ACC112 (cell line): ENCODE results near the gene RILP.
"Not testable (repeated sequence)": the region's sequence is repeated elsewhere in the genome, so short reads cannot be mapped to it uniquely, and the experiment has no call there.

ENCODE experiments used
- H2AFZ ChIP-seq: fragments of 200-600 bp; sonication (generic); one replicate; pipeline ENCODE4 v1.6.0; 2017; ENCODE audit warnings: antibody characterized with exemption, low read length; ENCODE audit not compliant: unreplicated experiment
- H3K27ac ChIP-seq: fragments of 200-600 bp; sonication (generic); 2 replicates; pipeline ENCODE4 v1.5.1; 2014; ENCODE audit warnings: low read depth, mild to moderate bottlenecking, antibody characterized with exemption, low read length, moderate library complexity
- H3K27me3 ChIP-seq: fragments of 200-600 bp; sonication (generic); 2 replicates; pipeline ENCODE4 v1.6.1; 2014; ENCODE audit warnings: mild to moderate bottlenecking, antibody characterized with exemption, low read length, moderate library complexity, mixed read lengths; ENCODE audit not compliant: insufficient read depth
- H3K36me3 ChIP-seq: fragments of 200-600 bp; sonication (generic); 2 replicates; pipeline ENCODE4 v1.6.1; 2016; ENCODE audit warnings: mild to moderate bottlenecking, antibody characterized with exemption, low read length, moderate library complexity, mixed read lengths; ENCODE audit not compliant: insufficient read depth
- H3K4me1 ChIP-seq: fragments of 200-600 bp; sonication (generic); one replicate; pipeline ENCODE4 v1.6.1; 2016; ENCODE audit warnings: low read length, mixed read lengths; ENCODE audit not compliant: insufficient read depth, unreplicated experiment, control insufficient read depth
- H3K4me3 ChIP-seq: fragments of 200-600 bp; sonication (generic); 2 replicates; pipeline ENCODE4 v1.5.1; 2014; ENCODE audit warnings: mild to moderate bottlenecking, low read depth, low read length
- H3K79me2 ChIP-seq: fragments of 200-600 bp; sonication (generic); one replicate; pipeline ENCODE4 v1.6.0; 2016; ENCODE audit warnings: low read length; ENCODE audit not compliant: control insufficient read depth, unreplicated experiment, insufficient read depth

RILP gene

GRCh38 chr17:1649844-1650501 is at the start of gene RILP:
TSS of gene RILP (minus strand) at chr17:1649866. CDS start at chr17:1649804, 62 bp downstream.
- Histone ChIP-seq H2AFZ (peak within 1 kb of the TSS; percentile 83), H3K4me3 (peak within 1 kb of the TSS; percentile 90), H3K36me3 (peaks cover 31% of the 10 kb centered on the region)

GRCh38 chr17:1697681-1698080 is 48.0 kb upstream of the RILP start:
- Histone ChIP-seq H3K4me1 (no peaks in the 10 kb centered on the region), H2AFZ (no peak overlapping the region), H3K27ac (no peak overlapping the region), H3K27me3 (no peaks in the 10 kb centered on the region), H3K4me3 (no peak overlapping the region), H3K36me3 (no peaks in the 10 kb centered on the region), H3K79me2 (no peaks in the 10 kb centered on the region)

More at GRCh38 chr17:1649844-1650501, at the start of gene RILP:
- Histone ChIP-seq H3K27ac (peak within 1 kb of the TSS; percentile 68; the same call in 1 of the 2 replicates), H3K4me1 (peaks cover 14% of the 10 kb centered on the region), H3K79me2 (no peaks in the 10 kb centered on the region), H3K27me3 (no peaks in the 10 kb centered on the region)

GRCh38 chr17:1695365-1695764 is 45.7 kb upstream of the RILP start:
- no peak overlapping the region for H3K4me3 ChIP-seq
- no peak overlapping the region for H3K27ac ChIP-seq
- H2AFZ ChIP-seq, result no peak overlapping the region
- no peaks in the 10 kb centered on the region for H3K27me3 ChIP-seq
- no peaks in the 10 kb centered on the region for H3K36me3 ChIP-seq
- no peaks in the 10 kb centered on the region for H3K79me2 ChIP-seq
- H3K4me1 ChIP-seq, result no peaks in the 10 kb centered on the region

- no peak overlapping the region for H3K27ac ChIP-seq
- H3K79me2 ChIP-seq, result no peaks in the 10 kb centered on the region
- no peak overlapping the region for H2AFZ ChIP-seq
- no peaks in the 10 kb centered on the region for H3K27me3 ChIP-seq
- H3K4me3 ChIP-seq, result no peak overlapping the region
- no peaks in the 10 kb centered on the region for H3K4me1 ChIP-seq
- H3K36me3 ChIP-seq, result no peaks in the 10 kb centered on the region
These were observed 43.7 kb upstream of the RILP start for GRCh38 chr17:1693339-1693738.

GRCh38 chr17:1690544-1691221 is 41.0 kb upstream of the RILP start:
- Histone ChIP-seq H2AFZ (no peak overlapping the region), H3K27me3 (no peaks in the 10 kb centered on the region), H3K79me2 (no peaks in the 10 kb centered on the region), H3K4me1 (no peaks in the 10 kb centered on the region), H3K27ac (no peak overlapping the region), H3K36me3 (no peaks in the 10 kb centered on the region), H3K4me3 (no peak overlapping the region)

GRCh38 chr17:1688405-1688804 is 38.7 kb upstream of the RILP start:
- H3K79me2 ChIP-seq, result peaks cover 12% of the 10 kb centered on the region
- not testable (repeated sequence) for H3K27ac ChIP-seq, H3K4me3 ChIP-seq, H3K4me1 ChIP-seq, H2AFZ ChIP-seq, H3K27me3 ChIP-seq, H3K36me3 ChIP-seq

GRCh38 chr17:1686086-1686485 is 36.4 kb upstream of the RILP start:
- H3K4me1 ChIP-seq, result peaks cover 6% of the 10 kb centered on the region
- H3K36me3 ChIP-seq, result peaks cover 23% of the 10 kb centered on the region
- no peaks in the 10 kb centered on the region for H3K27me3 ChIP-seq
- H3K27ac ChIP-seq, result no peak overlapping the region
- H3K79me2 ChIP-seq, result peaks cover 34% of the 10 kb centered on the region
- no peak overlapping the region for H3K4me3 ChIP-seq
- H2AFZ ChIP-seq, result no peak overlapping the region

- Histone ChIP-seq H3K27me3 (no peaks in the 10 kb centered on the region), H3K27ac (peak within 1 kb of the TSS; percentile 71), H3K4me3 (peak within 1 kb of the TSS; percentile 90), H2AFZ (peak within 1 kb of the TSS; percentile 97), H3K36me3 (peaks cover 38% of the 10 kb centered on the region), H3K79me2 (peaks cover 45% of the 10 kb centered on the region), H3K4me1 (peaks cover 6% of the 10 kb centered on the region)
These were observed 34.9 kb upstream of the RILP start, which contains the start of gene PRPF8 for GRCh38 chr17:1684378-1685189. TSS of gene PRPF8 (minus strand) at chr17:1684867. CDS start at chr17:1684571, 296 bp downstream.

GRCh38 chr17:1683459-1683858 is 33.8 kb upstream of the RILP start:
- H3K79me2 ChIP-seq, result peaks cover 47% of the 10 kb centered on the region

GRCh38 chr17:1676401-1676800 is 26.7 kb upstream of the RILP start:
- H3K27ac ChIP-seq, result no peak overlapping the region
- H3K79me2 ChIP-seq, result peaks cover 20% of the 10 kb centered on the region

More at GRCh38 chr17:1683459-1683858, 33.8 kb upstream of the RILP start:
- no peak overlapping the region for H3K27ac ChIP-seq
- H3K36me3 ChIP-seq, result peaks cover 49% of the 10 kb centered on the region
- peak overlapping the region; percentile 90 for H3K4me3 ChIP-seq
- no peak overlapping the region for H2AFZ ChIP-seq
- no peaks in the 10 kb centered on the region for H3K27me3 ChIP-seq
- peaks cover 6% of the 10 kb centered on the region for H3K4me1 ChIP-seq

More at GRCh38 chr17:1676401-1676800, 26.7 kb upstream of the RILP start:
- Histone ChIP-seq H3K4me1 (no peaks in the 10 kb centered on the region), H3K4me3 (no peak overlapping the region), H3K36me3 (peaks cover 70% of the 10 kb centered on the region), H3K27me3 (no peaks in the 10 kb centered on the region), H2AFZ (no peak overlapping the region)
